ENCODE data around the gene KCNQ1. TPM values are rescaled to one million over a fixed set of nuclear protein-coding genes. Genes with fewer than 3 reads are reported as not detected.

KCNQ1 gene
- total and polyA plus RNA-seq, 2 of the 13 experiments (the other 11 are each of a cell fraction or from before 2014, with no cell fraction given) = 0.02 to 0.08 TPM

DNA sequence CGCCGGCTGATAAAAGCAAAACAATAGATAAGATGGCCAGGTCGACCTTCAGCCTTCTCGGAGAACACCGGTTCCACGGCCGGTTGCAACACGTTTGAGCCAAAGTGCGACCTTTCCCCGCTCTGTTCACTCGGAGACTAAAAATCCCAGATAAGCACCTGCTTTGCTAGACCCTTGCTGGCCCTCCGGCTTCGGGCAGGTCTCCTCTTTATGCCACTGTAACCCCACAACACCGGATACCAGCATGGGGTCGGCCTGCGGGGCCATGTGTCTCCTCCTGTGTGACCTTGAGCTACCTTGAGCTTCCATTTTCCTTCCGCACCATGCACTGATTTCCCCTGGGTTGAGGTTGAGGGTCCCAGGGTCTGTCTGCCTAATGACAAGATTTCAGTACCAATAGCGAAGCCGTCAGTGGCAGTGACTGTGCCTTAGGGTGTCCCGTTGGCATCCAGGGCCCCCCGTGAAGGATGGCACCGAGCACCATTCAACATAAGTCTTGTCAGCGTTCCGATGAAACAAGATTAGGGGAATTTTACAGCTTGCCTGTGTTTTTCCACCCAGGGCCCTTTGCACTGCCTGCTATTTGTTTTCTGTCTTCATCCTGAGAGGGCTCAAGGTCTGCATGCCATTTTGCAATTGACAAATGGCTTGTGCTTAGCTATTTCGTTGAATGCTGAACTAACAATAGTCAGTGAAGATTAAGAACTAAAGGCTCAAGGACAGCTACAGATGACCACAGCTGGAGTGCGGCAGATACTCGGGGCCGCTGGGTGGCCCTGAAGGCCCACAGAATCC lies 118.6 kb downstream of the KCNQ1 start (continued):
- TF ChIP-seq ZNF235 (CRISPR knock-in tag; IDR thresholded peaks at IDR 0.05; ENCODE audit: borderline replicate concordance) (no peak), TBL1XR1 (IDR thresholded peaks at IDR 0.05; ENCODE audit: borderline replicate concordance, low read length, partially characterized antibody) (no peak), ZC3H13 (CRISPR knock-in tag; IDR thresholded peaks at IDR 0.05) (peak; percentile 76), ZIK1 (CRISPR knock-in tag; IDR thresholded peaks at IDR 0.05; ENCODE audit: borderline replicate concordance, low read depth) (peak; percentile 11; the same call in 1 of the 2 replicates), MIXL1 (CRISPR knock-in tag; IDR thresholded peaks at IDR 0.05) (peak; percentile 79), ZNF75D (CRISPR knock-in tag; IDR thresholded peaks at IDR 0.05; ENCODE audit: borderline replicate concordance) (no peak), ZNF569 (CRISPR knock-in tag; IDR thresholded peaks at IDR 0.05; ENCODE audit: borderline replicate concordance) (no peak), SMAD9 (CRISPR knock-in tag; IDR thresholded peaks at IDR 0.05) (0 out of 2 replicates have a peak, but pooled peaks have one; percentile 72), FOXA1 (IDR thresholded peaks at IDR 0.05) (no peak), FOXA1 (CRISPR knock-in tag; IDR thresholded peaks at IDR 0.05) (peak; percentile 86), NCOA1 (CRISPR knock-in tag; IDR thresholded peaks at IDR 0.05) (0 out of 2 replicates have a peak, but pooled peaks have one; percentile 35), U2AF1 (optimal IDR thresholded peaks at IDR 0.05; ENCODE audit: low read depth, low read length) (no peak), MTA3 (CRISPR knock-in tag; IDR thresholded peaks at IDR 0.05) (no peak), FOXC1 (CRISPR knock-in tag; IDR thresholded peaks at IDR 0.05; ENCODE audit: borderline replicate concordance) (peak; percentile 14; the same call in 1 of the 2 replicates), STAT5B (CRISPR knock-in tag; IDR thresholded peaks at IDR 0.05) (no peak), DNMT1 (CRISPR knock-in tag; IDR thresholded peaks at IDR 0.05) (no peak), PCBP1 (IDR thresholded peaks at IDR 0.05; ENCODE audit: borderline replicate concordance, low read depth, low read length) (no peak)
- TF ChIP-seq, protein P1, sequence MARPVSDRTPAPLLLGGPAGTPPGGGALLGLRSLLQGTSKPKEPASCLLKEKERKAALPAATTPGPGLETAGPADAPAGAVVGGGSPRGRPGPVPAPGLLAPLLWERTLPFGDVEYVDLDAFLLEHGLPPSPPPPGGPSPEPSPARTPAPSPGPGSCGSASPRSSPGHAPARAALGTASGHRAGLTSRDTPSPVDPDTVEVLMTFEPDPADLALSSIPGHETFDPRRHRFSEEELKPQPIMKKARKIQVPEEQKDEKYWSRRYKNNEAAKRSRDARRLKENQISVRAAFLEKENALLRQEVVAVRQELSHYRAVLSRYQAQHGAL (CRISPR knock-in tag; IDR thresholded peaks at IDR 0.05; ENCODE audit: not compliant biosample characterization) = no peak
- TF ChIP-seq, protein P2, sequence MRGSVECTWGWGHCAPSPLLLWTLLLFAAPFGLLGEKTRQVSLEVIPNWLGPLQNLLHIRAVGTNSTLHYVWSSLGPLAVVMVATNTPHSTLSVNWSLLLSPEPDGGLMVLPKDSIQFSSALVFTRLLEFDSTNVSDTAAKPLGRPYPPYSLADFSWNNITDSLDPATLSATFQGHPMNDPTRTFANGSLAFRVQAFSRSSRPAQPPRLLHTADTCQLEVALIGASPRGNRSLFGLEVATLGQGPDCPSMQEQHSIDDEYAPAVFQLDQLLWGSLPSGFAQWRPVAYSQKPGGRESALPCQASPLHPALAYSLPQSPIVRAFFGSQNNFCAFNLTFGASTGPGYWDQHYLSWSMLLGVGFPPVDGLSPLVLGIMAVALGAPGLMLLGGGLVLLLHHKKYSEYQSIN (CRISPR knock-in tag; IDR thresholded peaks at IDR 0.05; ENCODE audit: borderline replicate concordance) = no peak
- TF ChIP-seq, protein P3, sequence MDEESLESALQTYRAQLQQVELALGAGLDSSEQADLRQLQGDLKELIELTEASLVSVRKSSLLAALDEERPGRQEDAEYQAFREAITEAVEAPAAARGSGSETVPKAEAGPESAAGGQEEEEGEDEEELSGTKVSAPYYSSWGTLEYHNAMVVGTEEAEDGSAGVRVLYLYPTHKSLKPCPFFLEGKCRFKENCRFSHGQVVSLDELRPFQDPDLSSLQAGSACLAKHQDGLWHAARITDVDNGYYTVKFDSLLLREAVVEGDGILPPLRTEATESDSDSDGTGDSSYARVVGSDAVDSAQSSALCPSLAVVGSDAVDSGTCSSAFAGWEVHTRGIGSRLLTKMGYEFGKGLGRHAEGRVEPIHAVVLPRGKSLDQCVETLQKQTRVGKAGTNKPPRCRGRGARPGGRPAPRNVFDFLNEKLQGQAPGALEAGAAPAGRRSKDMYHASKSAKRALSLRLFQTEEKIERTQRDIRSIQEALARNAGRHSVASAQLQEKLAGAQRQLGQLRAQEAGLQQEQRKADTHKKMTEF (CRISPR knock-in tag; IDR thresholded peaks at IDR 0.05) = peak; percentile 84
- TF ChIP-seq, protein P4, sequence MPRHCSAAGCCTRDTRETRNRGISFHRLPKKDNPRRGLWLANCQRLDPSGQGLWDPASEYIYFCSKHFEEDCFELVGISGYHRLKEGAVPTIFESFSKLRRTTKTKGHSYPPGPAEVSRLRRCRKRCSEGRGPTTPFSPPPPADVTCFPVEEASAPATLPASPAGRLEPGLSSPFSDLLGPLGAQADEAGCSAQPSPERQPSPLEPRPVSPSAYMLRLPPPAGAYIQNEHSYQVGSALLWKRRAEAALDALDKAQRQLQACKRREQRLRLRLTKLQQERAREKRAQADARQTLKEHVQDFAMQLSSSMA (CRISPR knock-in tag; IDR thresholded peaks at IDR 0.05) = no peak
- TF ChIP-seq, protein P5, sequence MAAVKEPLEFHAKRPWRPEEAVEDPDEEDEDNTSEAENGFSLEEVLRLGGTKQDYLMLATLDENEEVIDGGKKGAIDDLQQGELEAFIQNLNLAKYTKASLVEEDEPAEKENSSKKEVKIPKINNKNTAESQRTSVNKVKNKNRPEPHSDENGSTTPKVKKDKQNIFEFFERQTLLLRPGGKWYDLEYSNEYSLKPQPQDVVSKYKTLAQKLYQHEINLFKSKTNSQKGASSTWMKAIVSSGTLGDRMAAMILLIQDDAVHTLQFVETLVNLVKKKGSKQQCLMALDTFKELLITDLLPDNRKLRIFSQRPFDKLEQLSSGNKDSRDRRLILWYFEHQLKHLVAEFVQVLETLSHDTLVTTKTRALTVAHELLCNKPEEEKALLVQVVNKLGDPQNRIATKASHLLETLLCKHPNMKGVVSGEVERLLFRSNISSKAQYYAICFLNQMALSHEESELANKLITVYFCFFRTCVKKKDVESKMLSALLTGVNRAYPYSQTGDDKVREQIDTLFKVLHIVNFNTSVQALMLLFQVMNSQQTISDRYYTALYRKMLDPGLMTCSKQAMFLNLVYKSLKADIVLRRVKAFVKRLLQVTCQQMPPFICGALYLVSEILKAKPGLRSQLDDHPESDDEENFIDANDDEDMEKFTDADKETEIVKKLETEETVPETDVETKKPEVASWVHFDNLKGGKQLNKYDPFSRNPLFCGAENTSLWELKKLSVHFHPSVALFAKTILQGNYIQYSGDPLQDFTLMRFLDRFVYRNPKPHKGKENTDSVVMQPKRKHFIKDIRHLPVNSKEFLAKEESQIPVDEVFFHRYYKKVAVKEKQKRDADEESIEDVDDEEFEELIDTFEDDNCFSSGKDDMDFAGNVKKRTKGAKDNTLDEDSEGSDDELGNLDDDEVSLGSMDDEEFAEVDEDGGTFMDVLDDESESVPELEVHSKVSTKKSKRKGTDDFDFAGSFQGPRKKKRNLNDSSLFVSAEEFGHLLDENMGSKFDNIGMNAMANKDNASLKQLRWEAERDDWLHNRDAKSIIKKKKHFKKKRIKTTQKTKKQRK (IDR thresholded peaks at IDR 0.05; ENCODE audit: low read length) = no peak

Measured in HepG2 (cell line).